Neural progenitor cell (in vitro differentiated cells): Measurements from ENCODE around the gene KCNC3.

Experiments used
- EZH2 ChIP-seq: fragments of 200-600 bp; sonication (generic); IDR thresholded peaks from 2 replicates; pipeline ENCODE4 v1.6.1; 2017; ENCODE audit warnings: antibody characterized with exemption, mild to moderate bottlenecking, moderate library complexity
- TF ChIP-seq, protein P1 (sequence below): fragments of 200-600 bp; sonication (generic); IDR thresholded peaks from 2 replicates; pipeline ENCODE4 v1.5.1; 2017; ENCODE audit warnings: antibody characterized with exemption, mild to moderate bottlenecking

DNA sequence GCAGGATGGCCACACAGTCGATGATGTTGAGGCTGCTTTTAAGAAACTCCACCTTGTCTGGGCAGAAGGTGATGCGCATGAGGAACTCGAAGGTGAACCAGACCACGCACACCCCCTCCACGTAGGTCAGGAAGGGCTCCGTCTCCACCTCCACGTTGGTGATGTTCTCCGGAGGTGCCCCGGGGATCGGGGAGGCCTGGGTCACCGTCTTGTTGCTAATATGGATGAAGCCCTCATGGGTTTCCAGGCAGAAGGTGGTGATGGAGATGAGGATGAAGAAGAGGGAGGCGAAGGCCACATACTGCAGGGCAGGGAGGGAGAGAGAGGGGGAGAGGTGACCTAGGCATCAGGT is 5.4 kb downstream of the KCNC3 start:
- TF ChIP-seq, protein P1, sequence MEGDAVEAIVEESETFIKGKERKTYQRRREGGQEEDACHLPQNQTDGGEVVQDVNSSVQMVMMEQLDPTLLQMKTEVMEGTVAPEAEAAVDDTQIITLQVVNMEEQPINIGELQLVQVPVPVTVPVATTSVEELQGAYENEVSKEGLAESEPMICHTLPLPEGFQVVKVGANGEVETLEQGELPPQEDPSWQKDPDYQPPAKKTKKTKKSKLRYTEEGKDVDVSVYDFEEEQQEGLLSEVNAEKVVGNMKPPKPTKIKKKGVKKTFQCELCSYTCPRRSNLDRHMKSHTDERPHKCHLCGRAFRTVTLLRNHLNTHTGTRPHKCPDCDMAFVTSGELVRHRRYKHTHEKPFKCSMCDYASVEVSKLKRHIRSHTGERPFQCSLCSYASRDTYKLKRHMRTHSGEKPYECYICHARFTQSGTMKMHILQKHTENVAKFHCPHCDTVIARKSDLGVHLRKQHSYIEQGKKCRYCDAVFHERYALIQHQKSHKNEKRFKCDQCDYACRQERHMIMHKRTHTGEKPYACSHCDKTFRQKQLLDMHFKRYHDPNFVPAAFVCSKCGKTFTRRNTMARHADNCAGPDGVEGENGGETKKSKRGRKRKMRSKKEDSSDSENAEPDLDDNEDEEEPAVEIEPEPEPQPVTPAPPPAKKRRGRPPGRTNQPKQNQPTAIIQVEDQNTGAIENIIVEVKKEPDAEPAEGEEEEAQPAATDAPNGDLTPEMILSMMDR: no peak
- TF ChIP-seq EZH2: no peak
